ENCODE measurements around the gene ZAR1L.

DNA sequence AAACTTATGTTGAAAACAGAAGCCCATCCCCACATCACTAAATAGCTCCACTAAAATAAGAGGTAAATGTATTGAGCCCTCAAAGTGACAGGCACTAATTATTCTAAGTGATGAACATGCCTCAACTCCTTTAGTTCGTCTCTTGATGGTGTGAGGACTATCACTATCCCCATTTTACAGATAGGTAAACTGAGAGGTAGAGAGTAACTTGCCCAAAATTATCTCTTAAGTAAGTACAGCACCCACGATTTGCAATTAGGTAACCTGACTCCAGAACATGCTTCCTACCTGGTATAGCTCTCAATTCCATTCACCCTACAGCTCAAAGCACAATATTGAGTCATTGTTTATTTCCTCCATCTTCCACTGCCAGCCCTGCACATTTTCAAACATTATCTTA, 12.7 kb downstream of the ZAR1L start:
- TF ChIP-seq, protein P1, sequence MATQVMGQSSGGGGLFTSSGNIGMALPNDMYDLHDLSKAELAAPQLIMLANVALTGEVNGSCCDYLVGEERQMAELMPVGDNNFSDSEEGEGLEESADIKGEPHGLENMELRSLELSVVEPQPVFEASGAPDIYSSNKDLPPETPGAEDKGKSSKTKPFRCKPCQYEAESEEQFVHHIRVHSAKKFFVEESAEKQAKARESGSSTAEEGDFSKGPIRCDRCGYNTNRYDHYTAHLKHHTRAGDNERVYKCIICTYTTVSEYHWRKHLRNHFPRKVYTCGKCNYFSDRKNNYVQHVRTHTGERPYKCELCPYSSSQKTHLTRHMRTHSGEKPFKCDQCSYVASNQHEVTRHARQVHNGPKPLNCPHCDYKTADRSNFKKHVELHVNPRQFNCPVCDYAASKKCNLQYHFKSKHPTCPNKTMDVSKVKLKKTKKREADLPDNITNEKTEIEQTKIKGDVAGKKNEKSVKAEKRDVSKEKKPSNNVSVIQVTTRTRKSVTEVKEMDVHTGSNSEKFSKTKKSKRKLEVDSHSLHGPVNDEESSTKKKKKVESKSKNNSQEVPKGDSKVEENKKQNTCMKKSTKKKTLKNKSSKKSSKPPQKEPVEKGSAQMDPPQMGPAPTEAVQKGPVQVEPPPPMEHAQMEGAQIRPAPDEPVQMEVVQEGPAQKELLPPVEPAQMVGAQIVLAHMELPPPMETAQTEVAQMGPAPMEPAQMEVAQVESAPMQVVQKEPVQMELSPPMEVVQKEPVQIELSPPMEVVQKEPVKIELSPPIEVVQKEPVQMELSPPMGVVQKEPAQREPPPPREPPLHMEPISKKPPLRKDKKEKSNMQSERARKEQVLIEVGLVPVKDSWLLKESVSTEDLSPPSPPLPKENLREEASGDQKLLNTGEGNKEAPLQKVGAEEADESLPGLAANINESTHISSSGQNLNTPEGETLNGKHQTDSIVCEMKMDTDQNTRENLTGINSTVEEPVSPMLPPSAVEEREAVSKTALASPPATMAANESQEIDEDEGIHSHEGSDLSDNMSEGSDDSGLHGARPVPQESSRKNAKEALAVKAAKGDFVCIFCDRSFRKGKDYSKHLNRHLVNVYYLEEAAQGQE (IDR thresholded peaks at IDR 0.05; ENCODE audit: insufficient read depth in 1 of 2, low read depth in 2 of 2, low read length in 2 of 2): no peak
- TF ChIP-seq POLR2AphosphoS5 (IDR thresholded peaks at IDR 0.05; ENCODE audit: low read depth, low read length) (no peak), SIN3A (IDR thresholded peaks at IDR 0.05; ENCODE audit: borderline replicate concordance, insufficient read depth, low read length) (no peak)
